HepG2 (cell line): ENCODE measurements around the gene BCAT1.

Experiments used
- CBFB ChIP-seq: sonication (generic); formaldehyde crosslinking; IDR thresholded peaks from 2 replicates; pipeline ENCODE4 v1.4.0; 2020; ENCODE audit warnings: missing genetic modification reagents
- ZSCAN25 ChIP-seq: sonication (generic); formaldehyde crosslinking; IDR thresholded peaks from 2 replicates; pipeline ENCODE4 v1.8.0; 2022; ENCODE audit warnings: mild to moderate bottlenecking, missing genetic modification reagents
- TF ChIP-seq, protein P1 (sequence below): sonication (generic); formaldehyde crosslinking; IDR thresholded peaks from 2 replicates; pipeline ENCODE4 v1.5.0; 2020; ENCODE audit warnings: mild to moderate bottlenecking, missing genetic modification reagents, moderate library complexity
- TF ChIP-seq, protein P2 (sequence below), 2 experiments: IDR thresholded peaks; 2 replicates each; pipeline ENCODE4 v1.6.1; 2011 to 2012; ENCODE audit warnings: low read length in 2 of 2, borderline replicate concordance in 1 of 2, low read depth in 1 of 2, mild to moderate bottlenecking in 1 of 2, moderate library complexity in 1 of 2

DNA sequence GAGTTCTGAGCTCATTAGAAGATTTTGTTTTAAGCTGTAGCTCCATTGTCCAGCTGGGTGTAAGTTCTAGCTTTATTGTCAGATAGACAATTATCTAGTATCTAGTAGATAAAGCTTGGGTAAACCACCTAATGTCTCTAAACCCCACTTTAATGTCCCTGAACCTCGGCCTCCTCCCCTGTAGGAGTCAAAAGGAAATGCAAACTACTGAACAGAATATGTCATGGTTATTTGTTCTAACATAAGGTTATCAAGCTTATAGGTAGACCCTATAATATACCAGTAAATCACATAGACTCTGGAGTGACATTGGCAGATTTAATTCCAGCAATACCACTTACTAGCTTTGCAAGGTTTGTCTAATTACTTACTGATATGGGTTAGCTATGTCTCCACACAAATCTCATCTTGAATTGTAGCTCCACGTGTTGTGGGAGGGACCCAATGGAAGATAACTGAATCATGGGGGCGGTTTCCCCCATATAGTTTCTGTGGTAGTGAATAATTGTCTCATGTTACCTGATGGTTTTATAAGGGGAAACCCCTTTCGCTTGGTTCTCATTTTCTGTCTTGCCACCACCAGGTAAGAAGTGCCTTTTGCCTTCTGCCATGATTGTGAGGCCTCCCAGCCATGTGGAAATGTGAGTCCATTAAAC is 29.4 kb downstream of the BCAT1 start:
- TF ChIP-seq CBFB (CRISPR knock-in tag) (no peak), ZSCAN25 (CRISPR knock-in tag) (no peak)
- TF ChIP-seq, protein P1, sequence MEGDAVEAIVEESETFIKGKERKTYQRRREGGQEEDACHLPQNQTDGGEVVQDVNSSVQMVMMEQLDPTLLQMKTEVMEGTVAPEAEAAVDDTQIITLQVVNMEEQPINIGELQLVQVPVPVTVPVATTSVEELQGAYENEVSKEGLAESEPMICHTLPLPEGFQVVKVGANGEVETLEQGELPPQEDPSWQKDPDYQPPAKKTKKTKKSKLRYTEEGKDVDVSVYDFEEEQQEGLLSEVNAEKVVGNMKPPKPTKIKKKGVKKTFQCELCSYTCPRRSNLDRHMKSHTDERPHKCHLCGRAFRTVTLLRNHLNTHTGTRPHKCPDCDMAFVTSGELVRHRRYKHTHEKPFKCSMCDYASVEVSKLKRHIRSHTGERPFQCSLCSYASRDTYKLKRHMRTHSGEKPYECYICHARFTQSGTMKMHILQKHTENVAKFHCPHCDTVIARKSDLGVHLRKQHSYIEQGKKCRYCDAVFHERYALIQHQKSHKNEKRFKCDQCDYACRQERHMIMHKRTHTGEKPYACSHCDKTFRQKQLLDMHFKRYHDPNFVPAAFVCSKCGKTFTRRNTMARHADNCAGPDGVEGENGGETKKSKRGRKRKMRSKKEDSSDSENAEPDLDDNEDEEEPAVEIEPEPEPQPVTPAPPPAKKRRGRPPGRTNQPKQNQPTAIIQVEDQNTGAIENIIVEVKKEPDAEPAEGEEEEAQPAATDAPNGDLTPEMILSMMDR (CRISPR knock-in tag): no peak
- TF ChIP-seq, protein P2, sequence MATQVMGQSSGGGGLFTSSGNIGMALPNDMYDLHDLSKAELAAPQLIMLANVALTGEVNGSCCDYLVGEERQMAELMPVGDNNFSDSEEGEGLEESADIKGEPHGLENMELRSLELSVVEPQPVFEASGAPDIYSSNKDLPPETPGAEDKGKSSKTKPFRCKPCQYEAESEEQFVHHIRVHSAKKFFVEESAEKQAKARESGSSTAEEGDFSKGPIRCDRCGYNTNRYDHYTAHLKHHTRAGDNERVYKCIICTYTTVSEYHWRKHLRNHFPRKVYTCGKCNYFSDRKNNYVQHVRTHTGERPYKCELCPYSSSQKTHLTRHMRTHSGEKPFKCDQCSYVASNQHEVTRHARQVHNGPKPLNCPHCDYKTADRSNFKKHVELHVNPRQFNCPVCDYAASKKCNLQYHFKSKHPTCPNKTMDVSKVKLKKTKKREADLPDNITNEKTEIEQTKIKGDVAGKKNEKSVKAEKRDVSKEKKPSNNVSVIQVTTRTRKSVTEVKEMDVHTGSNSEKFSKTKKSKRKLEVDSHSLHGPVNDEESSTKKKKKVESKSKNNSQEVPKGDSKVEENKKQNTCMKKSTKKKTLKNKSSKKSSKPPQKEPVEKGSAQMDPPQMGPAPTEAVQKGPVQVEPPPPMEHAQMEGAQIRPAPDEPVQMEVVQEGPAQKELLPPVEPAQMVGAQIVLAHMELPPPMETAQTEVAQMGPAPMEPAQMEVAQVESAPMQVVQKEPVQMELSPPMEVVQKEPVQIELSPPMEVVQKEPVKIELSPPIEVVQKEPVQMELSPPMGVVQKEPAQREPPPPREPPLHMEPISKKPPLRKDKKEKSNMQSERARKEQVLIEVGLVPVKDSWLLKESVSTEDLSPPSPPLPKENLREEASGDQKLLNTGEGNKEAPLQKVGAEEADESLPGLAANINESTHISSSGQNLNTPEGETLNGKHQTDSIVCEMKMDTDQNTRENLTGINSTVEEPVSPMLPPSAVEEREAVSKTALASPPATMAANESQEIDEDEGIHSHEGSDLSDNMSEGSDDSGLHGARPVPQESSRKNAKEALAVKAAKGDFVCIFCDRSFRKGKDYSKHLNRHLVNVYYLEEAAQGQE (IDR thresholded peaks at IDR 0.05; ENCODE audit: borderline replicate concordance in 1 of 2, low read depth in 1 of 2, low read length in 2 of 2): no peak
